Retinal pigment epithelial cell (primary cell): ENCODE measurements around the gene COLEC11.

Experiments
- DNase-seq: peaks from one replicate; pipeline ENCODE4 v3.0.0-alpha.2; 2010; ENCODE audit warnings: low read depth
- H3K4me3 ChIP-seq: 2 replicates; pipeline ENCODE4 v1.5.1; 2011; ENCODE audit warnings: mild to moderate bottlenecking, low read length, control low read depth, moderate library complexity
- CTCF ChIP-seq: conservative IDR thresholded peaks from 2 replicates; pipeline ENCODE4 v1.5.1; 2011; ENCODE audit warnings: low read depth, low read length, control low read depth, inconsistent platforms

The COLEC11 gene

GRCh38 chr2:3586220-3586619 lies 8.7 kb upstream of the COLEC11 start:
- no peak for DNase-seq
- no peak overlapping the region for H3K4me3 ChIP-seq
- no peak for TF ChIP-seq CTCF

GRCh38 chr2:3587021-3587420 lies 7.9 kb upstream of the COLEC11 start:
- TF ChIP-seq CTCF = no peak
- no peak overlapping the region for H3K4me3 ChIP-seq

GRCh38 chr2:3587432-3587831 lies 7.5 kb upstream of the COLEC11 start:
- H3K4me3 ChIP-seq = no peak overlapping the region
- no peak for DNase-seq

More at GRCh38 chr2:3587021-3587420, 7.9 kb upstream of the COLEC11 start:
- DNase-seq = no peak

GRCh38 chr2:3588084-3588483 lies 6.8 kb upstream of the COLEC11 start:
- DNase-seq = no peak

More at GRCh38 chr2:3587432-3587831, 7.5 kb upstream of the COLEC11 start:
- no peak for TF ChIP-seq CTCF

GRCh38 chr2:3589086-3589485 lies 5.8 kb upstream of the COLEC11 start:
- no peak for TF ChIP-seq CTCF
- H3K4me3 ChIP-seq = no peak overlapping the region
- DNase-seq = no peak

More at GRCh38 chr2:3588084-3588483, 6.8 kb upstream of the COLEC11 start:
- TF ChIP-seq CTCF = no peak
- no peak overlapping the region for H3K4me3 ChIP-seq

- no peak for DNase-seq
- no peak overlapping the region for H3K4me3 ChIP-seq
- TF ChIP-seq CTCF = no peak
These were observed 492 bp downstream of the COLEC11 start for GRCh38 chr2:3595404-3595803.

GRCh38 chr2:3595985-3596384 lies 1.1 kb downstream of the COLEC11 start:
- DNase-seq = no peak
- TF ChIP-seq CTCF = no peak

More at GRCh38 chr2:3595985-3596384, 1.1 kb downstream of the COLEC11 start:
- H3K4me3 ChIP-seq = no peak overlapping the region
